OCI-M2 (cell line): ENCODE data around the gene SLC35F6.
"Not testable (repeated sequence)": the region's sequence is repeated elsewhere in the genome, so short reads cannot be mapped to it uniquely, and the experiment has no call there.

Source experiments
- DNase-seq: peaks from one replicate; lab custom pipeline; 2025; ENCODE audit not compliant: unreplicated experiment; lab: John Stamatoyannopoulos, UW

The SLC35F6 gene

DNA sequence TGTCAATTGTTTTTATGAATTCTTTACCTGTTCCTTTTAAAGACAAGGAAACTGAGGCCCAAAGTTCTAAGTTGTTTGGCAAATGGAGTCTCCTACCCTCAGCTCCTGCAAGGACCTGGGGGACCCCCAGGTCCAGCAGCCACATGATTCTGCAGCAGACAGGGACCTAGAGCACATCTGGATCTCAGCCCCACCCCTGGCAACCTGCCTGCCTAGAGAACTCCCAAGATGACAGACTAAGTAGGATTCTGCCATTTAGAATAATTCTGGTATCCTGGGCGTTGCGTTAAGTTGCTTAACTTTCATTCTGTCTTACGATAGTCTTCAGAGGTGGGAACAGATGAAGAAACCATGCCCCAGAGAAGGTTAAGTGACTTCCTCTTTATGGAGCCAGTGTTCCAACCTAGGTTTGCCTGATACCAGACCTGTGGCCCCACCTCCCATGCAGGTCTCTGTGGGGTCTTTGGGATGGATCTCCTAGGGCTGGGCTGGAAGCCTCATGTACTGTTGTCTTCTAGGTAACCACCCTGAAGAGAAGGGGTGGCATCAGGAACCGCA lies 16.2 kb downstream of the SLC35F6 start:
- DNase-seq: no peak

GRCh38 chr2:26782876-26783704 lies 19.0 kb downstream of the SLC35F6 start:
- no peak for DNase-seq

- DNase-seq: no peak
Measured at GRCh38 chr2:26784570-26785234, 20.6 kb downstream of the SLC35F6 start.

- peak; percentile 98 for DNase-seq
Measured at GRCh38 chr2:26785431-26786206, 21.5 kb downstream of the SLC35F6 start, which contains the start of gene CENPA. Gene CENPA (plus strand): TSS chr2:26786056. CDS start chr2:26786197, 141 bp downstream.

DNA sequence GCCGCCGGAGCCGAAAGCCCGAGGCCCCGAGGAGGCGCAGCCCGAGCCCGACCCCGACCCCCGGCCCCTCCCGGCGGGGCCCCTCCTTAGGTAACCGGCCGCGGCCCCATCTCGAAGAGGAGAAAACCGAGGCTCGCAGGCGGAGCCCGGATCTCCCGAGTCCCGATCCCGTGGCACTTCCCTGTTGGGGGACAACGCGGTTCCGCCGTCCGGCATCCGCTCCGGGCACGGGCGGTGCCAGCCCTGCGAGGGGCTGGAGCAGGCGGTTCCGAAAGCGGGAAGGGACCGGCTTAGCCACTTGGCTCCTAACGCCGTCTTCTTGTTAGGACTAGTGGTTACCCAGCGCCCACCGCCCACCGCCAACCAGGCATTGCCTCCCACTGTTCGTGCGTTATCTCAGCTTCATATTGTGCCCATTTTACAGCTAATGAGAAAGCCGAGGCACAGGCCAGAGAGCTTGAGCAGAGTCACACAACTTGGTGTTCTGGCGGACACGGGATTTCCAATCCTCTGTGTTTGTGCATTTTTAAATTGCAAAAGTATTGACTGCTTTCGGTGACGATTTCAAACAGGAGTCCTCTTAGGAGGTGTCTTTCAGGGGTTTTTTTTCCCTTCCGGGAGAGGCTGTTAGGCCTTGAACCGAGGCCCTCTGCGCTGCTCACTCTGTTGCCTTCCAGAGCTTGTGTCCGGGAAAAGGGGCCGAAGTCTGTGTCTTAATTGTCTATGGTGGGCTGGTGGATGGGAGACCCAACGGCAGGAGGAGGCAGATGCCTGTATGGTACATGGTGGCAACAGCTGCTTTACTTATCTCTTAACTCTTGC lies 22.3 kb downstream of the SLC35F6 start:
- DNase-seq: no peak

DNA sequence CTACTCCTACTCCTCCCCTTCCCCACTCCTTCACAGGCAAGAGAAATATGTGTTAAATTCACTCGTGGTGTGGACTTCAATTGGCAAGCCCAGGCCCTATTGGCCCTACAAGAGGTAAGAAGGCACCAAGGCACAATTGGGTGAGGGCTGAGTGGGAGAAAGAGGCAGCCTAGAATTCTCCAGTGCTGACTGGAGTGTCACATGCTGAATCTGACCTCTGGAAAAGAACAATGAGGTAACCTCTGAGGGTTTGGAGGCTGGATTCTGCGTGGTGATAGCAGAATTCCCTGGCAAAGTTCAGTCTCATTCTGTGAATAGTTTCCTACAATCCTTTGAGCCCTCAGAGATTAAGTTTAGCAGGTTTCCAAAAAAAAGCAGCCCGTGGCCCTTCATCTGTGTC lies 28.6 kb downstream of the SLC35F6 start:
- DNase-seq: no peak

- DNase-seq: no peak
Measured at GRCh38 chr2:26793518-26793917, 29.4 kb downstream of the SLC35F6 start.

DNA sequence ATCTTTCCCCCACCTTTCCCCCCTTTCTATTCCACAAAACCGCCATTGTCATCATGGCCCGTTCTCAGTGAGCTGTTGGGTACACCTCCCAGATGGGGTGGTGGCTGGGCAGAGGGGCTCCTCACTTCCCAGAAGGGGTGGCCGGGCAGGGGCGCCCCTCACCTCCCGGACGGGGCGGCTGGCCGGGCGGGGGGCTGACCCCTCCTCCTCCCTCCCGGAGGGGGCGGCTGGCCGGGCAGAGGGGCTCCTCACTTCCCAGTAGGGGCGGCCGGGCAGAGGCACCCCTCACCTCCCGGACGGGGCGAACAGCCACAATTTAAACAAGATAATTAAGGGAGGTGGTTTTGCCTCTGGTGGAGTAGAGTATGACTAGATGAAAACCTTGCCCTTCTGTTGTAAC lies 31.1 kb downstream of the SLC35F6 start:
- DNase-seq: not testable (repeated sequence)

- DNase-seq: no peak
Measured at GRCh38 chr2:26801328-26801727, 37.2 kb downstream of the SLC35F6 start.

DNA sequence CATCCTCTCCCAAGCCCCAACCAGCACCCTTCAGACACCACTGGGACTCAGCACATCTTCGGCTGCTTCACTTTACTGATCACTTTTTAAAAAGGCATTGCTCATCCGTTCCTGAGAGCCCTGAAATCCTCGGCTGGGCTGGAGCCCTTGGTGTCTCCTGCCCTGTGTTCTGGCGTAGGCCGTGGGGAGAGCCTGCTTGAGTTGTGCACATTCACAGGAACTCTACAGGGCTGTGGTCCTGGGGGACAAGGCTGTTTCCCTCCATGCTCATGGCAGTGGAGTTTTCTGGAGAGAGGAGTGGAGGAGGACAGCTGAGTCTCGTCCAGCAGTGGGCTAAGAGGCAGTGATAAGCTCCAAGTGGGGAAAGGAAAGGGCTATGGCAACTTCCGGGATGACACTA lies 37.7 kb downstream of the SLC35F6 start:
- DNase-seq: no peak

GRCh38 chr2:26805241-26805676 lies 41.2 kb downstream of the SLC35F6 start:
- no peak for DNase-seq

DNA sequence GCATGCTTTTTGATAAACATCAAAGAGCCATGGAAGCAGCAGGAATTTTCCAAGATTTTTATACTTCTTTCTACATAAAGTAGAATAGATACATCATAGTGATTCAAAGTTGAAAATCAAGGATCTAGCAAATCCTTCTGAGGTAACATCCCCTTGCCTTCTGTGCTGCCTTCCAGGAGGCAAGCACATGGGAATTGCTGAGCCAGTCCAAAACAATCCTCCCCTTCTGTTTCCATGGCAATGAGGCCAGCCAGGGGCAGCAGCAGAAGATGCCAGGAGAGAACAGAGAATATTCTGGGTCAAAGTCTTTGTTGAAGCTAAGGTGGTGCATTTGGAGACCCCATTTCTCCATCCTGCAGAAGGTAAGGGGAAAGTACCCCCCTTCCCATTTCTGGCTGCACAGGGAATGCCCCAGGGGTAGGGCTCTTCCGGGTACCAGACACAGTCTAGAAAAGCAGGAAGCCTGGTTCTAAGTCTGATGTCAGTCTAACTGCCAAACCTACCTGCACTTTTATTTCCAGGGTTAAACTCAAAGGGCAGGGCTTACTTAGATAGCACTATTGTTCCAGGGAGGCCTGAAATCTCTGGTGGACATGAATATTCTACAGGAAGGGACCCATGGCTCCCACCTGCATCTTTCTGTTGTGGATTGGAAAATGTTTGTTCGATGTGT lies 43.8 kb downstream of the SLC35F6 start:
- no peak for DNase-seq

GRCh38 chr2:26809211-26809610 lies 45.1 kb downstream of the SLC35F6 start:
- no peak for DNase-seq

DNA sequence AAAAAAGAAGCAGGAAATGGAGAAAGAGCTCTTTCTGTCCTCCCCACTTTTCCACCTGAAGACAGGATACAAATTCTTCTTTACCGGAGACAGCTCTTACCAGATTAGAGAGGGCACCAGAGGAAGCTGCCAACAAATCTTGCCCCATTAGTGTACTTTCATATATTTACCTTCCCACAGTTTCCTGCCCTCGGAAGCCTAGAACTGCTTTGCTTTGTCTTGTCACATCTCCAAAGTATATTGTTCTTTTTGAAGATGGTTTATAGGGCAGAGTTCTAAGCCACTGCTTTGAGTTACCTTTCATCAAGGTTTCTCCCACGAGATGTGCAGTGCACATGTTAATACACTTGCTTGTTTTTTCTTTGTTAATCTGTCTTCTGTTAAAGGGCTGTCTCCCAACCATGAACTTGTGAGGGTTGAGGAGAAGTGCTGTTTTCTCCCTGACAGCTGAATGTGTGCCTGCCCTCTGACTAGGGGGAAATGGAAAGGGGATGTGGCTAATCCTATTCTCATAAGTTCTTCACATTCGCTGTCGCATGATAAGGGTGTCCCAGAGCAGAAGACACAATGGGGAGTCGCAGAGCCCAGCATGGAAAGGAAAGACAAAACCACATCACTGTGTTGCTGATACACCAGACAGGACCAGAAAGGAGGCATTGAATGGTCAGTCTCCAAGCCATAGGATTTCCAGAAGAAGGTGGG lies 45.9 kb downstream of the SLC35F6 start:
- peak; percentile 22 for DNase-seq

DNA sequence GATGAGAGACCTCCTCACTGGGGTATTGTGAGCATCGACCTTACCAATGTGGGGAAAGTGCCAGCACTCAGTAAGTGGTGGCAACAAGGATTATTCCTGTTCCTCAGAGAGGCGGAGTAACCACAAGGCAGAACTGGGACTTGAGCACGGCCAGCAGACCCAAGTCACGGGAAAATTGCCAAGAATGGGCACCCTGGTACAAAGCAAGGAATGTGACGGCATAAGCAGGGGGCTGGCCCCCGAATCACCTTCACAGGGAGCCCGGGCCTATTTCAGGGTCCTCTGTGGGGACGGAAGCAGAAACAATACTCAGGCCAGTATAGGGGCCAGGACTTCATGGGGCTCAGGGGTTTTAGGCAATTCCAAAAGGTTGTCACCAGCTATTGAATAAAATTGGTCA lies 47.2 kb downstream of the SLC35F6 start:
- DNase-seq: no peak

DNA sequence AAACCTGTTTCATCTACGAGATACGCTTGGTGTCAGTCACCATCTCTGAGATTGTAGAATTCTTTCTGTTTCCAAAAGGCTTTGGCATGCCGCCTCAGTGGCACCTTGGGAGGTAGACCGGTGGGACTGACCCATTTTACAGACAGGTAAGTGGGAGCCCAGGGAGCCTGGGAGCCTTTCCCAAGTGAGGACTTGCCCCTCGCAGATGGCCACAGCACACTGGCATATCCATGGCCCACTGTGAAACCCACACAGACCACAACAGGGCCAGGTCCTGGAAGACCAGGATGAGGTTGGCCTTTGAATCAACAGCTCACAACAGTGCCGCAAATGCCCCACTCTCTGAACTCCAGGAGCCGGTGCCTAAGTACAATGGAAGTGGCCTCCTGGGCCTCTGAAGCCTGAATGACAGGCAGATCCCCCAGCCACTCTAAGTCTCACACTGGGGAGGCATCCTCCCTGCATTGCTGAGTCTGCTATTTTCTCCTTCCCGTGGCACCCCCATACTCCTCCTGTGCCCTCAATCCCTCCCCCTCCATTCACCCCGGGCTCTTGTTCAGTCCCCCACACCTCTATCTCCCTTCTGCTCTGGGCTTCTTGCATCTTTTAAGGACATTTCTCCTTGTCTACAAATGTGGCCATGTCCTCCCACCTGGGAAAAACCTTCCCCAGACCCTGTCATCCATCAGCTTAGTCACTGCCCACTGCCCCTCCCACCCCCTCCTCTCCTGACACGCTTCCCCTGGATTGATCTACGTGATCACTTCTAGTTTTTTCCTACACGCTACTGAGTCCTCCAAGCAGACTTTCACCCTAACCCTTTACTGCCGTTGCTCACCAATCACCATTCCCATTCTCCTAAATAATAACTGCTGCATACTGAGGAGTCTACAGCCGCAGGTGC lies 48.0 kb downstream of the SLC35F6 start:
- no peak for DNase-seq

GRCh38 chr2:26812731-26813130 lies 48.6 kb downstream of the SLC35F6 start:
- DNase-seq: no peak

GRCh38 chr2:26814072-26814765 lies 50.1 kb downstream of the SLC35F6 start:
- not testable (repeated sequence) for DNase-seq
